Measurements from ENCODE around the gene FABP3.

The FABP3 gene

GRCh38 chr1:31372051-31372450 lies 825 bp downstream of the FABP3 start:
- DNase-seq (ENCODE audit: low read depth, low spot score), result no peak

DNA sequence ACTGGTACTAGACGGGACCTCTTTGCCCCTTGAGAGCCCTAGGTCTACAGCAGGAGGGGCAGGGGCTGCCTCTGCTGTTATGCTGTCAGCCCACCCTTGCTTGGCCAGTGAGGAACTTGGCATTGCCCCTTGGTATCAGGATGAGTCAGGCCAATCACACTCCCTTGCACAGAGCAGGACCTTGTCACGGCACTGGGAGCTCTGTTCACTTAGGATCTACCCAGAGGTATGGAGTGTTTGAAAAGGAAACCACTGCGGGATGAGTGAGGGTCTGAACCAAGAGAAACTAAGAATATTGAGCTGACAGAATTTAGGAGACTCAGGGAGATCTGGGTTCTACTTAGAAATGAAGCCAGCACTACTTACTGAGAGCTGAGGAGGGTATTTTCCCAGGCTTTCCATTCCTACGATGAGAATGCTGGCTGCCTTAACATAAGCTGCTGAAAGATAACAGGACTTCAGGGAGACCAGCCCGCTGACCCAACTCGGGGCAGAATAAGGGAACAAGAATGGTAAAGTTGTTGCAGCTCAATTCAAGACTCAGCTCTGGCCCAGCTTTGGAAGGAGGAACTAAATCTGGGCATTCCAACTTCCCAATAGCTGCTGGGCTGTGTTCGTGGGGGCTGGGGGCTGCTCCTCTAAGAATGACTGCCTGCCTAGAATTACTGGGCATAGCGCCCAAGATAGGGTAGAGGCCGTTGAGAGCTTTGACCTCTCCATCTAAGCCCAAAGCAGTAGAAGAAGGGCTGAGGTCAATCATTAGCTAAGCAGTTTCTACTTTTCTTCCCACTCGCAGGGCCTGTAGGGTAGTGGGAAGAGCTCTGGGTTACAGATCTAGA lies 1.5 kb downstream of the FABP3 start:
- DNase-seq (ENCODE audit: low read depth, low spot score), result no peak

GRCh38 chr1:31370565-31370964 lies 2.3 kb downstream of the FABP3 start:
- DNase-seq (ENCODE audit: low read depth, low spot score), result no peak

DNA sequence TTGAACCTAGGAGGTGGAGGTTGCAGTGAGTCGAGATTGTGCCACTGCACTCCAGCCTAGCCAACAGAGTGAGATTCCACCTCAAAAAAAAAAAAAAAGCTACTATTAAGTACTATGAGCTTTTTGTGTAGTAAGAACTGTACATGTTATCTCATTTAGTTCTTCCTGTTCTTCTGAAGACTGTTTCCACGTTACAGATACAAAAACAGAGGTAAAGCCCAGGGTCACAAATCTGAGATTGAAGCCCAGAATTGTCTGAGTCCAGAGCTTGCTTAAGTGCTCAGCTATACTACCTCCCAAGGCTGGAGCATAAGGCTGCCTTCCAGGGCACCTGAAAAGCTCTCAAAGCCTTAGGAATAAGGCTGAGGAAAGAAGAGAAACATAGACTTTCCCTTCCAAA lies 2.9 kb downstream of the FABP3 start:
- DNase-seq (ENCODE audit: low read depth, low spot score), result no peak

- no peak for DNase-seq (ENCODE audit: low read depth, low spot score)
These were observed 4.2 kb downstream of the FABP3 start for GRCh38 chr1:31368611-31369107.

- DNase-seq (ENCODE audit: low read depth, low spot score), result no peak
These were observed 6.1 kb downstream of the FABP3 start for GRCh38 chr1:31366796-31367195.

DNA sequence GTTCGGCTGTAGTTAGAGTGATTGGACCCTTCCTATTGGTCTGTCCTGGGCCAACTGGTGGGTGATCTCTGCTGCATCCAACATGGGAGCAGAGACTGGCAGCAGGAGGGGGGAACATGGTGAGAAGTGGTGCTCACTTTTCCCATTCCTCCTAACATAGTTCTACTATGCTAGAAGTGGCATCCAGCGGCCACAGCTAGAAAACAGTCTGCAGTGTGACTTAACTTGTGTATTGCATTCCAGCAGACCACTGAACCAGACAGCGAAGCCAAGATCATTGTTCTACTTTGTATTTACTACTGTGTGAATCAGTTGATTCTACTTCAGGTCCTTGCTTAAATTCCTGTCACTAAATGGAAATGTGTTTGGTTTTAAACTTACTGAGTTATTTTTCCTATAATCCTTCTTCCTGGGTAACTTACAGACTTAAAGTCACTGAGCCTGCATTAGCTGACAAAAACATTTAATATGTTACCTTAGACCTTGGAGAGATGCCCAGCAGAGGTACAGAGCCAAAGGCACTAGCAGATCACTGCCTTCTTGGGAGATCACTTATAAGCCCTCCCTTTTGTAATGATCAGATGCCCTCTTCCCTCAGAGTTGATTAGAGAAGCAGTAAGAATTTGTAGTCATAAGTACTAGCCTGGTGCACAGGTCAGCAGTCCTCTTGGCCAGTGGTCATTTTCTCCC lies 8.2 kb downstream of the FABP3 start:
- no peak for DNase-seq (ENCODE audit: low read depth, low spot score)

DNA sequence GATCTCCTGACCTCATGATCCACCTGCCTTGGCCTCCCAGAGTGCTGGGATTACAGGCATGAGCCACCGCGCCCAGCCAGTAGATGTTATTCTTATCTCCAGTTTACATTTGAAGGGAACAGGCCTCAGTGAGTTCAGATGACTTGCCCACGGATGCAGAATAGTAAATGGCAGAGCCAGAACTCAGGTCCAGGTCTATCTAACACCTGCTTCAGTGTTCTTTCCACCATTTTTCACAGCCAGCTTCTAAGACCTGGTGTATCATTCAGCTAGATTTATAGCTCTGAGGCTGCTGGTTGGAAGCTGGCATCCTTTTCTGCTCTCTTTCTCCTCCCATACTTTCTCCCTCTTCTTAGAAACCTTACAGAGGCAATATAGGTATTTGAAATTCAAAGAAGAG lies 10.8 kb downstream of the FABP3 start:
- no peak for DNase-seq (ENCODE audit: low read depth, low spot score)

DNA sequence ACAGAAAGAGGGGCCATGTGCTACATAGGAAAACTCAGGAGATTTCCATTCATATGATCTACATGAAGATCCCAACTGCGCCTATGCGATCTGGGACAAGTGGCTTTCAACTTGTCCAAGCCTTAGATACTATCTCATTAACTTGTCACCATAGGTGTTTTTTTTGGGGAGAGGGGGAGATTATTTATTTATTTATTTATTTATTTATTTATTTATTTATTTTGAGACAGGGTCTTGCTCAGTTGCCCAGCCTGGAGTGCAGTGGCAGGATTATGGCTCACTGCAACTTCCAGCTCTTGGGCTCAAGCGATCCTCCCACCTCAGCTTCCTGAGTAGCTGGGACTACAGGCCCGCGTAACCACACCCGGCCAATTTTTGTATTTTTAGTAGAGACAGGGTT lies 11.3 kb downstream of the FABP3 start:
- no peak for DNase-seq (ENCODE audit: low read depth, low spot score)

DNA sequence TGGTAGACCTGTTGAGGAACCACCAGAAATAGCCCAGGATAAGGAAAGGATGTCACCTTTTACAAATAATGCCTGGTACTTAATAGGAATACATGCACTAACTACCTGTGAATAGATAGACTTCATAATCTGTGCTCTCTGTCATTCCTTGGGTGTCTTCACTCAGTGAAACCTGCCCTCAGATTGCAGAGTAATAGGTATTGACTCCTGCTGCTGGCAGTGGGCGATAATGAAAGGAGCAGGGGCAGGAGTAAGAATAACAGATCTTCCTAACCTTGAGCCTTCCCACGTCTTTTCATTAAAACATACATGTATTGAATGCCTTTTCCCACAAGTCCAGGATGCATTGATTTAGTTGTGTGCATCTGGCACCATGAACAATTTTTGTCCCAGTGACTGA lies 16.4 kb downstream of the FABP3 start:
- DNase-seq (ENCODE audit: low read depth, low spot score), result no peak

- DNase-seq (ENCODE audit: low read depth, low spot score), result no peak
These were observed 18.6 kb downstream of the FABP3 start for GRCh38 chr1:31354283-31354682.

- no peak for DNase-seq (ENCODE audit: low read depth, low spot score)
These were observed 24.4 kb downstream of the FABP3 start for GRCh38 chr1:31348449-31348848.

DNA sequence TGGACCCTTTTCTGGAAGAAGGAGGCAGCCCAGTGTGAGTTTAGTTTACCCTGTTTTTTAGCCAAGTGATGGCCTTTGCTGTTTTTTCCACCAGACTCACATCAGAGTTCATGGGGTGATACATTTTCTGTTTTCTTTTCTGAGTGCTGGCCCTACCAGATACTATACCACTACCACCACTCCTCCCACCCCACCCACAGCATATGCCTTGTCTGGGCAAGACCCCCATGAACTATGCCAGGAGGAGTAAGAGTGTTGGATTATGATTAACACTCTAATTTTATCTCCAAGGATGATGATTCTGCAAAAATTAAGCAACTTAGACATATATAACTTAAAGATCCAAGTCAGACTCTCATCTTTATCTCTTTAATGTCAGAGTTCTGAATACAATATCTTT lies 26.1 kb downstream of the FABP3 start:
- no peak for DNase-seq (ENCODE audit: low read depth, low spot score)

DNA sequence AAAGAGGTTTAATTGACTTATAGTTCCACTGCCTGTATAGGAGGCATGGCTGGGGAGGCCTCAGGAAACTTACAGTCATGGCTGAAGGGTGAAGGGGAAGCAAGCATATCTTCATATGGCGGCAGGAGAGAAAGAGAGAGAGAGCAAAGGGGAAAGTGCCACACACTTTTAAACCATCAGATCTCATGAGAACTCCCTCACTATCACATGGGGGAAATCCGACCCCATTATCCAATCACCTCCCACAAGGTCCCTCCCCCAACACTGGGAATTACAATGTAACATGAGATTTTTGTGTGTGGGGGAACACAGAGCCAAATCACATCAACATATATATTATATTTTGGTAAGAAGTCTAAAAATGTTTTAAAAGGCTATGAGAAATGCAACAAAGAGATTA lies 27.2 kb downstream of the FABP3 start:
- DNase-seq (ENCODE audit: low read depth, low spot score), result no peak

- DNase-seq (ENCODE audit: low read depth, low spot score), result no peak
These were observed 28.4 kb downstream of the FABP3 start for GRCh38 chr1:31344503-31344902.

- no peak for DNase-seq (ENCODE audit: low read depth, low spot score)
These were observed 36.0 kb downstream of the FABP3 start for GRCh38 chr1:31336687-31337467.

DNA sequence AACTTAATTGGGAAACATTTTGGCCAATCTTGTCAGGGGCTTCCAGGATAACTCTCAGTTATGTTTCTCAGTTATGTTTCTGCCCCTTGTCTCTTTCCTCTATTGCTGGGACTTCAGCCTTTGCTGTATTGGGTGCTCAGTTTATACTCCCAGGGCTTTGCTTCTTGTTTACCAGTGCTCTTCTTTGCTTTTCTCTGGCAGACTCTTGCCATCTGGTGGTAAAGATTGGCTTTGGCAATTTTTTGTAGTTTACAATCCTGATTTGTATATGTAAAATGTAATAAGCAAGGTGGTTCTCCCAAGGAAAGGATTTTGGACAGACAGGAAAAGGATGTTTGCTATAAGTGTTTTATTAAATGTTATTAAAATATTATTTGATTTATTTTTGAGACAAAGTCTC lies 37.9 kb downstream of the FABP3 start:
- DNase-seq (ENCODE audit: low read depth, low spot score), result no peak

DNA sequence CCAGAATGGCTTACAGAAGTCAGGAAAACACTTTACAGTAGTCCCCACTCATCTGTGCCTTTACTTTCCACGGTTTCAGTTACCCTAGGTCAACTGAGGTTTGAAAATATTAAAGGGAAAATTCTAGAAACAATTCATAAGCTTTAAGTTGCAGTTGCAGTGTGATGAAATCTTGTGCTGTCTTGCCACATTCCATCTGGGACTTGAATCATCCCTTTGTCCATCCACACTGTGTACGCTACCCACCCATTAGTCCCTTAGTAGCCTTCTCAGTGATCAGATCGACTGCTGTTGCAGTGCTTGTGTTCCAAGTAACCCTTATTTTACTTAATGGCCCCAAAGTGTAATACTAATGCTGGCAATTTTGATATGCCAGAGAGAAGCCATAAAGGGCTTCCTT lies 45.5 kb downstream of the FABP3 start:
- no peak for DNase-seq (ENCODE audit: low read depth, low spot score)

- DNase-seq (ENCODE audit: low read depth, low spot score), result no peak
These were observed 46.4 kb downstream of the FABP3 start for GRCh38 chr1:31326461-31326860.

DNA sequence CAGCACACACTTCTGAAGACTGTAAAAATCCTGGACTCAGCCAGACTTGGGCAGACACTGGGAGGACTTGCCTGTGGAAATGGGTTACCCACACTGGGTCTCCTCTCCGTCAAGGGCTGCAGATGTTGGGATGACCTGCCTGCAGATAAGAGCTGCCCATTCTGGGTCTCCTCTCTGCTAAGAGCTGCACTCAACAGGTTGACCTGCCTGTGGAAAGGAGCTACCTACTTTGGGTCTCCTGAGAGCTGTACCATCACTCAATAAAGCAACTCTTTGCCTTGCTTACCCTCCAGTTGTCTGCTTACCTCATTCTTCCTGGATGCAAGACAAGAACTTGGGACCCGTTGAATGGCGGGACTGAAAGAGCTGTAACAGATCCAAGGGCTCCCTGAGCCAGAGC lies 47.9 kb downstream of the FABP3 start:
- no peak for DNase-seq (ENCODE audit: low read depth, low spot score)

- no peak for DNase-seq (ENCODE audit: low read depth, low spot score)
These were observed 48.8 kb downstream of the FABP3 start for GRCh38 chr1:31324093-31324492.

DNA sequence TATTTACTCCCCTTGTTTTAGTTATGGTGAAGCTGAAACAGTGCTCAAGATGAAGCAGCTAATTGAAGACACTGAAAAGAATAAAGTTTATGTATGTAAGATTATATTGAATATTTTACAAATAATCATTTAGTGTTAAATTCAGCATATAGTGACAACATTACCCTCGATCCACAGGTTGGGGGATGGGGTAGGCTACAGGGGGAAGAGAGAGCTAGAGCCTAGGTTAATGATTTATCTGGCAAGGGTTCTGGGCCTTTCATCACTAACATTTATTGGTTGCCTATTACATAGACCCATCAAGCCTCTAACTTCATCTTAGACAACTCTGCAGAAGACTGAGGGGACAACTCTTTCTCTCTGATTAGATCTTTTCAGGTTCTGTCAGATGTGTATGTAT lies 54.7 kb downstream of the FABP3 start:
- no peak for DNase-seq (ENCODE audit: low read depth, low spot score)

Measured in iPS DF 19.7 (cell line).